Measurements from ENCODE around the gene GRIP1.

DNA sequence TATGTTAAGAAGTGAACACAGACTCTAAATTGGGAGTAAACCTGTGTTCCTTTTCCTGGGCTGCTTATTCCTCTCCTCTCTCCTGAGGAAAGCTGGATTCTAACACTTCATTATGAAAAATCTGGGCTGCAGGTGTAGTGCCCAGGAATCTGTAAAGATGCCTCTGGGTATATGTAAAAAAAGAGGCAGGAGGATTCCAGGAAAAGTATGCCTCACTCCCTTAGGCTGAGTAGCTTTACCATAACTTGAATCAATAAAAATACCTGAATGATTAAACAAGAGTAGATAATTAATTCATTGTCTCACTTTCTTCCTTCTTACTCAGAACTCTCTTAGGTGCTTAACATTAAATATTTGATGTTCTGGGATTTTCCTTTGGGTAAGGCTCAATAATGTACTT, 185.1 kb downstream of the GRIP1 start:
- TF ChIP-seq, protein P1, sequence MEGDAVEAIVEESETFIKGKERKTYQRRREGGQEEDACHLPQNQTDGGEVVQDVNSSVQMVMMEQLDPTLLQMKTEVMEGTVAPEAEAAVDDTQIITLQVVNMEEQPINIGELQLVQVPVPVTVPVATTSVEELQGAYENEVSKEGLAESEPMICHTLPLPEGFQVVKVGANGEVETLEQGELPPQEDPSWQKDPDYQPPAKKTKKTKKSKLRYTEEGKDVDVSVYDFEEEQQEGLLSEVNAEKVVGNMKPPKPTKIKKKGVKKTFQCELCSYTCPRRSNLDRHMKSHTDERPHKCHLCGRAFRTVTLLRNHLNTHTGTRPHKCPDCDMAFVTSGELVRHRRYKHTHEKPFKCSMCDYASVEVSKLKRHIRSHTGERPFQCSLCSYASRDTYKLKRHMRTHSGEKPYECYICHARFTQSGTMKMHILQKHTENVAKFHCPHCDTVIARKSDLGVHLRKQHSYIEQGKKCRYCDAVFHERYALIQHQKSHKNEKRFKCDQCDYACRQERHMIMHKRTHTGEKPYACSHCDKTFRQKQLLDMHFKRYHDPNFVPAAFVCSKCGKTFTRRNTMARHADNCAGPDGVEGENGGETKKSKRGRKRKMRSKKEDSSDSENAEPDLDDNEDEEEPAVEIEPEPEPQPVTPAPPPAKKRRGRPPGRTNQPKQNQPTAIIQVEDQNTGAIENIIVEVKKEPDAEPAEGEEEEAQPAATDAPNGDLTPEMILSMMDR (conservative IDR thresholded peaks at IDR 0.05; ENCODE audit: low read depth in 2 of 2), result no peak
- TF ChIP-seq, protein P2, sequence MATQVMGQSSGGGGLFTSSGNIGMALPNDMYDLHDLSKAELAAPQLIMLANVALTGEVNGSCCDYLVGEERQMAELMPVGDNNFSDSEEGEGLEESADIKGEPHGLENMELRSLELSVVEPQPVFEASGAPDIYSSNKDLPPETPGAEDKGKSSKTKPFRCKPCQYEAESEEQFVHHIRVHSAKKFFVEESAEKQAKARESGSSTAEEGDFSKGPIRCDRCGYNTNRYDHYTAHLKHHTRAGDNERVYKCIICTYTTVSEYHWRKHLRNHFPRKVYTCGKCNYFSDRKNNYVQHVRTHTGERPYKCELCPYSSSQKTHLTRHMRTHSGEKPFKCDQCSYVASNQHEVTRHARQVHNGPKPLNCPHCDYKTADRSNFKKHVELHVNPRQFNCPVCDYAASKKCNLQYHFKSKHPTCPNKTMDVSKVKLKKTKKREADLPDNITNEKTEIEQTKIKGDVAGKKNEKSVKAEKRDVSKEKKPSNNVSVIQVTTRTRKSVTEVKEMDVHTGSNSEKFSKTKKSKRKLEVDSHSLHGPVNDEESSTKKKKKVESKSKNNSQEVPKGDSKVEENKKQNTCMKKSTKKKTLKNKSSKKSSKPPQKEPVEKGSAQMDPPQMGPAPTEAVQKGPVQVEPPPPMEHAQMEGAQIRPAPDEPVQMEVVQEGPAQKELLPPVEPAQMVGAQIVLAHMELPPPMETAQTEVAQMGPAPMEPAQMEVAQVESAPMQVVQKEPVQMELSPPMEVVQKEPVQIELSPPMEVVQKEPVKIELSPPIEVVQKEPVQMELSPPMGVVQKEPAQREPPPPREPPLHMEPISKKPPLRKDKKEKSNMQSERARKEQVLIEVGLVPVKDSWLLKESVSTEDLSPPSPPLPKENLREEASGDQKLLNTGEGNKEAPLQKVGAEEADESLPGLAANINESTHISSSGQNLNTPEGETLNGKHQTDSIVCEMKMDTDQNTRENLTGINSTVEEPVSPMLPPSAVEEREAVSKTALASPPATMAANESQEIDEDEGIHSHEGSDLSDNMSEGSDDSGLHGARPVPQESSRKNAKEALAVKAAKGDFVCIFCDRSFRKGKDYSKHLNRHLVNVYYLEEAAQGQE (IDR thresholded peaks at IDR 0.05; ENCODE audit: unreplicated experiment), result no peak
- TF ChIP-seq EZH2phosphoT487 (IDR thresholded peaks at IDR 0.05; ENCODE audit: unreplicated experiment), result no peak
- TF ChIP-seq POLR2AphosphoS5 (IDR thresholded peaks at IDR 0.05; ENCODE audit: low read depth), result no peak
